OCI-LY3 (cell line): ENCODE data around the gene TBC1D32.

Experiments
- EZH2phosphoT487 ChIP-seq: fragments of 200-600 bp; shearing (Covaris generic); IDR thresholded peaks from 2 replicates; pipeline ENCODE4 v1.6.1; 2018; ENCODE audit warnings: antibody characterized with exemption, mixed run types, low read depth
- TF ChIP-seq, protein P1 (sequence below): fragments of 200-600, 300-600 bp; sonication (generic); IDR thresholded peaks from 2 replicates; pipeline ENCODE4 v1.5.1; 2014; ENCODE audit warnings: antibody characterized with exemption, low read length, low read depth

DNA sequence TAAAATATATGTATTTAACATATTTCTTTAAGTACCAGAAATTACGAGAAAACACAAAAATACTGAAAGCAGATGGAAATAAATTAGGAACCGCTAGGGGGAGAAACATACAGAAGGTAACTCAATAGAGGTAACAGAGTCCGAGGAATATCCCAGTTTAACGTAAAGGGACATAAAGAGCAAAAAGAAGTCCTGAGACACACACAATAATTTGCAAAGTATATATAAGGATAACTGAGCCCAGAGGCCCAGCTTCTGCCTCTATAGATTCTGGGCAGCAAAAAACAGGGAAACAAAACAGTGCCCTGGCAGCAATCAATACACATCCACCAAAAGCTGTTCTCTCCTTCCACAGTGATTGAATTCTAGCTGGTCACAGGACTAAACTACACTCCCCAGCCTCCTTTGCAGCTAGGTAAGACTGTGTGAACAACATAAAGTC lies 15.1 kb downstream of the TBC1D32 start:
- TF ChIP-seq, protein P1, sequence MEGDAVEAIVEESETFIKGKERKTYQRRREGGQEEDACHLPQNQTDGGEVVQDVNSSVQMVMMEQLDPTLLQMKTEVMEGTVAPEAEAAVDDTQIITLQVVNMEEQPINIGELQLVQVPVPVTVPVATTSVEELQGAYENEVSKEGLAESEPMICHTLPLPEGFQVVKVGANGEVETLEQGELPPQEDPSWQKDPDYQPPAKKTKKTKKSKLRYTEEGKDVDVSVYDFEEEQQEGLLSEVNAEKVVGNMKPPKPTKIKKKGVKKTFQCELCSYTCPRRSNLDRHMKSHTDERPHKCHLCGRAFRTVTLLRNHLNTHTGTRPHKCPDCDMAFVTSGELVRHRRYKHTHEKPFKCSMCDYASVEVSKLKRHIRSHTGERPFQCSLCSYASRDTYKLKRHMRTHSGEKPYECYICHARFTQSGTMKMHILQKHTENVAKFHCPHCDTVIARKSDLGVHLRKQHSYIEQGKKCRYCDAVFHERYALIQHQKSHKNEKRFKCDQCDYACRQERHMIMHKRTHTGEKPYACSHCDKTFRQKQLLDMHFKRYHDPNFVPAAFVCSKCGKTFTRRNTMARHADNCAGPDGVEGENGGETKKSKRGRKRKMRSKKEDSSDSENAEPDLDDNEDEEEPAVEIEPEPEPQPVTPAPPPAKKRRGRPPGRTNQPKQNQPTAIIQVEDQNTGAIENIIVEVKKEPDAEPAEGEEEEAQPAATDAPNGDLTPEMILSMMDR = no peak
- no peak for TF ChIP-seq EZH2phosphoT487
